Measurements from ENCODE around the gene SFTPA2.
"Not testable (repeated sequence)": the region's sequence is repeated elsewhere in the genome, so short reads cannot be mapped to it uniquely, and the experiment has no call there.

- not testable (repeated sequence) for TF ChIP-seq EZH2phosphoT487 (IDR thresholded peaks at IDR 0.05; ENCODE audit: unreplicated experiment); CTCF (conservative IDR thresholded peaks at IDR 0.05; ENCODE audit: low read depth in 2 of 2); POLR2AphosphoS5 (IDR thresholded peaks at IDR 0.05; ENCODE audit: low read depth)
Measured at GRCh38 chr10:79570624-79571023, 10.4 kb upstream of the SFTPA2 start.

Measured in GM23338 (cell line).